ENCODE measurements around the gene LAMTOR1.

Gene LAMTOR1

GRCh38 chr11:72066855-72067254 is 36.2 kb downstream of the LAMTOR1 start:
- Histone ChIP-seq H3K27ac (ENCODE audit: low read depth, low read length) (no peak overlapping the region; the same call in 1 of the 2 replicates), H3K27me3 (ENCODE audit: insufficient read depth, low read length) (no peaks in the 10 kb centered on the region), H3K9me3 (ENCODE audit: insufficient read depth, low read depth, low read length) (no peaks in the 10 kb centered on the region), H3K4me1 (ENCODE audit: insufficient read depth, low read length) (peaks cover 33% of the 10 kb centered on the region), H3K9ac (ENCODE audit: low read depth, low read length) (no peak overlapping the region), H3K36me3 (ENCODE audit: insufficient read depth, low read length) (peaks cover 31% of the 10 kb centered on the region), H3K4me3 (ENCODE audit: low read length) (no peak overlapping the region)

GRCh38 chr11:72061739-72062396 is 41.2 kb downstream of the LAMTOR1 start:
- H3K36me3 ChIP-seq (ENCODE audit: insufficient read depth, low read length): peaks cover 31% of the 10 kb centered on the region
- H3K27ac ChIP-seq (ENCODE audit: low read depth, low read length): no peak overlapping the region
- H3K9ac ChIP-seq (ENCODE audit: low read depth, low read length): no peak overlapping the region
- no peak overlapping the region for H3K4me3 ChIP-seq (ENCODE audit: low read length)
- no peaks in the 10 kb centered on the region for H3K9me3 ChIP-seq (ENCODE audit: insufficient read depth, low read depth, low read length)
- peaks cover under 1% of the 10 kb centered on the region; the same call in 1 of the 2 replicates for H3K4me1 ChIP-seq (ENCODE audit: insufficient read depth, low read length)
- no peaks in the 10 kb centered on the region for H3K27me3 ChIP-seq (ENCODE audit: insufficient read depth, low read length)
- WGBS: 91% methylated on average over 4 of the region's 5 CpGs

- Histone ChIP-seq H3K4me3 (ENCODE audit: low read length) (no peak overlapping the region), H3K27ac (ENCODE audit: low read depth, low read length) (no peak overlapping the region), H3K9me3 (ENCODE audit: insufficient read depth, low read depth, low read length) (no peaks in the 10 kb centered on the region), H3K4me1 (ENCODE audit: insufficient read depth, low read length) (no peaks in the 10 kb centered on the region; the same call in 1 of the 2 replicates), H3K27me3 (ENCODE audit: insufficient read depth, low read length) (no peaks in the 10 kb centered on the region), H3K9ac (ENCODE audit: low read depth, low read length) (no peak overlapping the region), H3K36me3 (ENCODE audit: insufficient read depth, low read length) (peaks cover 16% of the 10 kb centered on the region)
- WGBS: 100% methylated on average over 2 of the region's 3 CpGs
Measured at GRCh38 chr11:72058416-72059034, 44.6 kb downstream of the LAMTOR1 start.

- Histone ChIP-seq H3K27me3 (ENCODE audit: insufficient read depth, low read length) (no peaks in the 10 kb centered on the region), H3K36me3 (ENCODE audit: insufficient read depth, low read length) (peaks cover 3% of the 10 kb centered on the region; the same call in 1 of the 2 replicates), H3K9ac (ENCODE audit: low read depth, low read length) (no peak overlapping the region), H3K9me3 (ENCODE audit: insufficient read depth, low read depth, low read length) (no peaks in the 10 kb centered on the region), H3K27ac (ENCODE audit: low read depth, low read length) (peak overlapping the region; percentile 48; the same call in 1 of the 2 replicates), H3K4me1 (ENCODE audit: insufficient read depth, low read length) (peaks cover 8% of the 10 kb centered on the region; the same call in 1 of the 2 replicates), H3K4me3 (ENCODE audit: low read length) (no peak overlapping the region)
- WGBS: 84% methylated on average over 3 of the region's 3 CpGs
Measured at GRCh38 chr11:72048766-72049460, 54.2 kb downstream of the LAMTOR1 start.
